ENCODE results near the gene RRAGB. TPM values are rescaled to one million over a fixed set of nuclear protein-coding genes. Genes with fewer than 3 reads are reported as not detected.
A peak's percentile ranks its signal among the peaks of the same experiment; 100 is the strongest.

Gene RRAGB
- total RNA-seq, 4 donors from 2014 or later, result 4.0 to 15.1 (median 6.7) TPM

DNA sequence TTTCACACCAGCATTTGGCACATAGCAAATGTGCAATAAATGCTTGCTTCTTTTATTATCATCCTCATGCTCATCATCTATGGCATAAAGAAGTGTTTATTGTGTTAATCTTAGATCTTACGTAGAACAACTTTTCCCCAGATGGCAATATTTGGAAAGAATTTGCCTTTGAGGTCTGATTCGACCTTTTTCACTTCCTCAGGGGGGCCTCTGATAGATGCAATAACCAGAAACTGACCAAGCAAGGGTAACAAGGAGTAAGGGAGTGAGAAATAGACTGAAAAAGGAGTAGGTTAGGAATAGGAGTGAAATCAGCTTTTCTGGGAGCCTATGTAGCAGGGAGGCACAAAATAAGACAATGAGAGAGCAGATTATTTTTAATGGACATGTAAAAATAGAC is 70.2 kb downstream of the RRAGB start:
- intact Hi-C loops (cut with DNase I), result no loop called here
- Histone ChIP-seq H3K27ac (no peak overlapping the region), H3K27me3 (no peaks in the 10 kb centered on the region), H3K4me3 (no peak overlapping the region), H3K36me3 (no peaks in the 10 kb centered on the region), H3K4me1 (no peaks in the 10 kb centered on the region), H3K9me3 (no peaks in the 10 kb centered on the region)
- TF ChIP-seq CTCF (IDR thresholded peaks at IDR 0.05), result no peak
- TF ChIP-seq POLR2A (IDR thresholded peaks at IDR 0.05), result no peak
- 42 to 88% methylated on average over 1 to 2 of the region's 2 CpGs for WGBS, 2 donors
- no peak for DNase-seq

- no peak overlapping the region for H3K27ac ChIP-seq
- no peaks in the 10 kb centered on the region for H3K4me1 ChIP-seq
- no peaks in the 10 kb centered on the region for H3K9me3 ChIP-seq
- no peaks in the 10 kb centered on the region for H3K36me3 ChIP-seq
- H3K4me3 ChIP-seq, result no peak overlapping the region
- intact Hi-C loops (cut with DNase I), result no loop called here
- DNase-seq, result no peak
- no peak for TF ChIP-seq POLR2A (IDR thresholded peaks at IDR 0.05)
- no peak for TF ChIP-seq CTCF (IDR thresholded peaks at IDR 0.05)
- 57 to 65% methylated on average over 1 of the region's 1 CpG for WGBS, 2 donors
- no peaks in the 10 kb centered on the region for H3K27me3 ChIP-seq
Measured at GRCh38 chrX:55794405-55794804, 76.9 kb downstream of the RRAGB start.

DNA sequence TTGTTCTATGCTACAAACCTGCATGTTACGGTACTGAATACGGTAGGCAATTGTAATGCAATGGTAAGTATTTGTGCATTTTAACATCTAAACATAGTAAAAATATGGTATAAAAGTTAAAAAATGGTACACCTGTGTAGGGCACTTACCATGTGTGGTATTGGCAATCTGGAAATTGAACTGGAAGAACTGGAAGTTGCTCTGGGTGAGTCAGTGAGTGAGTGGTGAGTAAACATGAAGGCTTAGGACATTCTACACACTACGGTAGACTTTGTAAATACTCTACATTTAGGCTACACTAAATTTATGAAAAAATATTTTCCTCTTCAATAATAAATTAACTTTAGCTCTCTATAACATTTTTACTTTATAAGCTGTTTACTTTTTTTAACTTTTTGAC is 78.9 kb downstream of the RRAGB start:
- no peak overlapping the region for H3K4me3 ChIP-seq
- WGBS, 2 donors, result 33 to 44% methylated on average over 3 of the region's 3 CpGs
- no peak overlapping the region for H3K27ac ChIP-seq
- H3K4me1 ChIP-seq, result no peaks in the 10 kb centered on the region
- no peaks in the 10 kb centered on the region for H3K9me3 ChIP-seq
- no peaks in the 10 kb centered on the region for H3K27me3 ChIP-seq
- intact Hi-C loops (cut with DNase I), result no loop called here
- H3K36me3 ChIP-seq, result no peaks in the 10 kb centered on the region
- no peak for DNase-seq
- TF ChIP-seq POLR2A (IDR thresholded peaks at IDR 0.05) (no peak), CTCF (IDR thresholded peaks at IDR 0.05) (no peak)

GRCh38 chrX:55801811-55802210 is 84.3 kb downstream of the RRAGB start:
- Histone ChIP-seq H3K36me3 (no peaks in the 10 kb centered on the region), H3K4me3 (no peak overlapping the region), H3K4me1 (no peaks in the 10 kb centered on the region), H3K9me3 (no peaks in the 10 kb centered on the region), H3K27ac (no peak overlapping the region), H3K27me3 (no peaks in the 10 kb centered on the region)
- TF ChIP-seq POLR2A (IDR thresholded peaks at IDR 0.05), result no peak
- peak in 1 of 6 experiments; percentile 12 for TF ChIP-seq CTCF (IDR thresholded peaks at IDR 0.05)
- WGBS, 2 donors, result 35 to 38% methylated on average over 1 of the region's 1 CpG
- intact Hi-C loops (cut with DNase I), result no loop called here
- DNase-seq, result no peak

Other genes starting within 250 kb of the RRAGB start
- under 1 TPM in 3 of 4 donors, not detected in 1; 0.13 to 0.95 (median 0.59) TPM for gene USP51, start 227.9 kb upstream of the RRAGB start, total RNA-seq
- not detected for gene FOXR2, start 94.3 kb upstream of the RRAGB start, total RNA-seq